GM21576 (cell line): ENCODE data around the gene PLCG2.

Experiments
- ATAC-seq: cut with Tn5 transposase; IDR thresholded peaks from one replicate; pipeline ENCODE4 v1.9.1; 2021; ENCODE audit warnings: mild to moderate bottlenecking, moderate library complexity; ENCODE audit not compliant: unreplicated experiment

Gene PLCG2

GRCh38 chr16:81841722-81842121 is 62.6 kb downstream of the PLCG2 start:
- ATAC-seq: peak; percentile 47

GRCh38 chr16:81842564-81843242 is 63.6 kb downstream of the PLCG2 start:
- ATAC-seq: no peak

GRCh38 chr16:81843243-81843582 is 64.1 kb downstream of the PLCG2 start:
- no peak for ATAC-seq

GRCh38 chr16:81843683-81844082 is 64.6 kb downstream of the PLCG2 start:
- no peak for ATAC-seq

DNA sequence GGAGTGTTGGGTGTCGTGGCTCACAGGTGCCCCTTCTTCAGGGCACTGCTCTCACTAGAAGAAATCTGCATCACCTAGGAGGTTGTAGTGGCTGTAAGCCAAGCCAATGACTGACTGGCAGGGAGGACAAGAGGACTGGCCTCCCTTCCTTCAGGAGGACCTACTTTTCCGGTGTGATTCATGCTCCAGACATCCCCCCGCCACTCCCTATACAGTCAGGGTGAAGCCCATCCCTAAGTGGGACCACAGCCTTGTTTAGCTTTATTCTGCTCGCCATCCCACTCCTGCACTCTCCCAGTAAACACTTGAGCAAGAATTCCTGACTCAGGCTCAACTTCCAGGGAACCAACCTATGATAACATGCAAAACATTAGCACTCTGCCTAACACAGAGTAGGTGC is 67.0 kb downstream of the PLCG2 start:
- no peak for ATAC-seq

DNA sequence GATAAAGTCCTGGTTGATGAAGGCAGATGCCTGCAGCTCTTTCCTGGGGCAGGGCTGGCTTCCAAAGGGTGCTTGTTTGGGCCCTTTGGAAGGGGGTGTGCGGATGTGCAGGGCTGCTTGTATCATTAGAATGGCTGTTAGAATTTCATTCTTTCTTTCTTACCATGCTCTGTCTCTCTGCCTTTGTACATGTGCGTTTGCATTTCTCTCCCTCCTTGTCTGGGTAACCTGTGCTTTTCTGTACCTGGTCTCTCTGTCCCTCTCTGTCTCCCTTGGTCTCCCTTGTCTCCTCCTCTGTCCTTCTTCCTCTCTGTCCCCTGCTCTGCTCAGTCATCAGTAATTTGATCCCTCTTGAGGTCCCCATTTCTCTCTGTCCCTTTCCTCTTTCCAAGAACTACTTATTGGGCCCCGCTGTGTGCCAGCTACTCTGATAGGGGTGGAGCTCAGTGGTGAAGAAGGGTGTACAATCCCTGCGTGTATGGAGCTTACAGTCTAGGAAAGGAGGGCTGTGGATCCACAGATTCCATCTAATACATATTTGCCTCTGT is 69.3 kb downstream of the PLCG2 start:
- ATAC-seq: no peak

- no peak for ATAC-seq
These were observed 71.3 kb downstream of the PLCG2 start for GRCh38 chr16:81850197-81850944.

DNA sequence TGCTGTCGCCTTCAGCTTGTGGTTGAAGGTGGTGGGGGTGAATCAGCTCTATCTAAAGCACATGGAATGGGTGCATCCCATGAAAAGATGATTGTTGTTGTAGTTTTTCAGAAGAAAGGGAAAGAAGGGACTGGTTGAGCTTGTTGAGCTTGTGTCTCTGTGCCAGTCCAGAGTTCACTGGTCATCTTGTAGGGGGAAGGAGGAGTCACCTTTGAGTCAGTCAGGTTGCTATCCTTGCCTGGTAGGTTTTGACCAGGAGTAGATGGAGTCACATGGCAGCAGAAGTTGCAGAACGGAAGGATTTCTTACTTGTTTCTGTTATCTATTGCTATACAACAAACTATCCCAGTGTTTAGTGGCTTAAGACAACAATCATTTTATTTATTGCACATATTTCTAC is 73.3 kb downstream of the PLCG2 start:
- ATAC-seq: no peak

GRCh38 chr16:81855552-81856153 is 76.6 kb downstream of the PLCG2 start:
- no peak for ATAC-seq

GRCh38 chr16:81860287-81861266 is 81.5 kb downstream of the PLCG2 start:
- ATAC-seq: no peak

GRCh38 chr16:81861503-81861902 is 82.4 kb downstream of the PLCG2 start:
- ATAC-seq: no peak

GRCh38 chr16:81861915-81862314 is 82.8 kb downstream of the PLCG2 start:
- no peak for ATAC-seq

- peak; percentile 76 for ATAC-seq
These were observed 84.7 kb downstream of the PLCG2 start for GRCh38 chr16:81863630-81864352.

DNA sequence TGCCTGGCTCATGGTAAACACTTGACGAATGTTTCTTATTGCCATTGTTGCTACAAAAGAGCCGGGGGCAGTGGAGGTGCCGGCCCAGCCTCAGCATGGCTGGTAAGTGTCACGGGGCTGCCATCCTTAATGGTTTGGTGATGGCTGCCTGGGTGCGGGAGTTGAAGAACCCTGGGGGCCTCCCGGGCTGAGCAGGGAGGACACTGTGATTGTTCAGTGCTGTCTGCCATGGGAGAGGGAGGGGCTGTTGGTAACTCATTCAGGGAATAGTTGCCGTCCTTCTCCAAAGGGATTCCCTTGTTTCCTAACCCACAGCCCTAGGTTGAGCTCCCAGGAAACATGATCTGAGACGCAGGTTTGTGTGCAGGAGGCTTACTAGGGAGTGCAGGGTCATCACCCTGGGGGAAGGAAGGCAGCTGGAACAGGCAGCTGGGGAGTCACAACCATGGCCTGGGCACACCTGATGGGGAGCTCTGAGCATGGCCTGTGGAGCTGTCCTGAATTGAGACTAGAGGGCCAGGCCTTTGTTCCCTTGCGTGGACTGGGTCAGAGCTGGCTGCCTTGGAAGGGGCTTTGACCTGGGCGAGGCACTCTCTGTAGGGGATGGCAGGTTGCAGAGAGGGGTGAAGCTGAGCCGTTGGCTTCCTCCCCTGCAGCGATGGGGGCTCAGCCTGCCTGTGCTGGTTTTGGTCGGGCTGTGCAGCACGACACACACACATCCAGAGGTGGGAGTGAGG is 85.7 kb downstream of the PLCG2 start:
- no peak for ATAC-seq

DNA sequence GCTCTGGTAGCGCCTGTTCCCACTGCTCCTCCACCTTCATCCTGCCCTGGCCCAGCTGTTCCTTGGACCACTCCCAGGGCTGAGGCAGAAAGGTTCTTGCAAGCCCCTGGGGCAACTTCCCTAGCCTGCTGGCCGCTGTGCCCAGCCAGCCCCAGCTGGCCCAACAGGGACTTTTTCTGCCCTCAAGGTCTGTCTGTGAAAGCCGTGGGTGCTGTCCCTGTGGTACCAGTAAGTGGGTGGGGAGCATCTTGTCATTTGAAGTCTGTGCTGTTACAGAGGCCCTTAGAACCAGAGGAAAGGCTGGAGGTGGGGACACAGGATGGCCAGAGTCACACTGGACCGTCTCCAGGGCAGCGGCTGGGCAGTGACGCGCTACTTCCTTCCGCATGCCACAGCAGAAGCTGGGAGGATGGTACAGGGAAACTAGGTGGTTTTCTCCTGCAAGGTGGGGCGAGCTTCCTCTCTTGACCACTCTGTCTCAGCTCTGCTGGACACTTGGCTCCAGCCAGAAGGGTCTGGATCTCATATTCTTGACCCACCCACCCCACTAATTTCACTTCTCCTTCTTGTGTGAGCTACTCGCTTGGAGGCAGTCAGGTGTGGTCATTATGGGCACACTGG is 87.8 kb downstream of the PLCG2 start:
- ATAC-seq: no peak

DNA sequence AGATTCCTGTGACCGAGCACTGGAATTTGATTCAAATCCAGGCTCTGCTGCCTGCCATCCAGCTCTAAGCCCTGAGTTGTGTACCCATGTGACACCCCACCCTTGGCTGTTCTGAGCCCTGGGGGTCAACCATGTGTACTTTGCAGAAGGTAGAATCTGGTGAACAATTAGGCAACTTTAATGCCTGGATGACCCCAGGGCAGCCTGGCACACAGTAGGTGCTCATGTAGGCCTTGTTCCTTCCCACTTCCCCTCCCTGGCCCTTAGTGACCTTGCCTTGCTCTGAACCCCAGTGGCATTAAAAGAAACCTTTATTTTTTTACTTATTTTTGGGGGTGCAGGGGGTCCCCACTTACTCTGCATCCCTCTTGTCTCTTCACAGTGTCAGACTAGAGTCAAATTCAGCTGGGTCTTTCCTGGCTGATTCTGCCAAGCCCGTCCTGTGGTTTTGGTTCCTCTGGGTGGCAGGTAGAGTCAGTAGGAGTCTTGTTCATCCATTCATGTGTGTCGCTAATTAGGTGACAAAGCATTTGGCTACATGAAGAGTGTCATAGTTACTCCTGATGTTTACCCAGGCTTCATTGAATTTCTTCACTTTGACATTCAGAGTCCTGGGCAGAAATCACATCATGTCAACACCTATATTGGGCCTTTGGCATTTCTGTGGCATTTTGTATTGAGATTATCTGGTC is 89.1 kb downstream of the PLCG2 start:
- no peak for ATAC-seq

DNA sequence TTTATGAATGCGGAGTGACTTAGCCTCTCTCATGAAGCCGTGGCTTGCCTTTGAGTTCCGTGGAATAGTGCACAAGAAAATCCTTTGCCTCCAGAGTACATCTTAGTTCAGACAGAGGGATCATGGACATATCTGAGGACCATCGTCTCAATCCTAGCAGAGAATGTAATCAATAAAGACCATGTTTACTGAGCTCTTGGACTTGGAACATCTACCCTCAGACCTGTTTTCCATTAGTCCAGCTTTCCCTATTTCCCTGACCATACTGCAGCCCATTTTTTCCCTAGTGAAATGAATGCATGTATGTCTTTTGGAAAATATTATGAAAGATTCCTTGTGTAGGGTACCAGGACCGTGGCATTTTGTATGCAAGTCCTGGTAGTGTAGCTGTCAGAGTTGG is 90.2 kb downstream of the PLCG2 start:
- ATAC-seq: no peak

DNA sequence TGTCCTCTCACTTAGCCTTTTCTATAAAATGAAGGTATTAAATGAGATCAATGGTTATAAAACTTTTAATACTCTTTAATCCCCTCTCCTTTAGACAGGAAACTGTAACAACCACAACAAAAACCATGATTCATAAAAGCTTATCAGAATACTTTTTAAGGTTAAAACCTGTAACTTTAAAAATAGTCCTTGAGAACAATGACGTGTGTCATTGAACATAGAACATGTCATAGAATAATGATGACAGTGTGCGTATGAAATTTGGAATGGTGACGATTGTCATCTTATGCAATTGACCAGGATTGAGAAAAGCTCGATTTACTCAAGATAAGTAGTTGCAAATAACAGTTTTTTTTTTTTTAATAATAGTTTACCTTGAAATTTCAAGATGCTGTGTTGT is 94.1 kb downstream of the PLCG2 start:
- no peak for ATAC-seq
